A673 (cell line): Measurements from ENCODE around the gene TEX38.

Source experiments
- EZH2 ChIP-seq: fragments of 200-600 bp; sonication (generic); IDR thresholded peaks from 2 replicates; pipeline ENCODE4 v1.6.1; 2017; ENCODE audit warnings: borderline replicate concordance, low read depth, mild to moderate bottlenecking, mixed read lengths, antibody characterized with exemption, low read length; ENCODE audit not compliant: poor library complexity, severe bottlenecking
- TF ChIP-seq, protein P1 (sequence below): fragments of 300-800, 200-600 bp; sonication (generic); conservative IDR thresholded peaks from 2 replicates; pipeline ENCODE4 v1.5.1; 2017; ENCODE audit warnings: low read depth, mild to moderate bottlenecking, antibody characterized with exemption, low read length, moderate library complexity, mixed read lengths

GRCh38 chr1:46639547-46639946 is 32.1 kb upstream of the TEX38 start:
- TF ChIP-seq, protein P1, sequence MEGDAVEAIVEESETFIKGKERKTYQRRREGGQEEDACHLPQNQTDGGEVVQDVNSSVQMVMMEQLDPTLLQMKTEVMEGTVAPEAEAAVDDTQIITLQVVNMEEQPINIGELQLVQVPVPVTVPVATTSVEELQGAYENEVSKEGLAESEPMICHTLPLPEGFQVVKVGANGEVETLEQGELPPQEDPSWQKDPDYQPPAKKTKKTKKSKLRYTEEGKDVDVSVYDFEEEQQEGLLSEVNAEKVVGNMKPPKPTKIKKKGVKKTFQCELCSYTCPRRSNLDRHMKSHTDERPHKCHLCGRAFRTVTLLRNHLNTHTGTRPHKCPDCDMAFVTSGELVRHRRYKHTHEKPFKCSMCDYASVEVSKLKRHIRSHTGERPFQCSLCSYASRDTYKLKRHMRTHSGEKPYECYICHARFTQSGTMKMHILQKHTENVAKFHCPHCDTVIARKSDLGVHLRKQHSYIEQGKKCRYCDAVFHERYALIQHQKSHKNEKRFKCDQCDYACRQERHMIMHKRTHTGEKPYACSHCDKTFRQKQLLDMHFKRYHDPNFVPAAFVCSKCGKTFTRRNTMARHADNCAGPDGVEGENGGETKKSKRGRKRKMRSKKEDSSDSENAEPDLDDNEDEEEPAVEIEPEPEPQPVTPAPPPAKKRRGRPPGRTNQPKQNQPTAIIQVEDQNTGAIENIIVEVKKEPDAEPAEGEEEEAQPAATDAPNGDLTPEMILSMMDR: no peak
- no peak for TF ChIP-seq EZH2
